ENCODE measurements around the gene LCN2.
"Not testable (repeated sequence)": the region's sequence is repeated elsewhere in the genome, so short reads cannot be mapped to it uniquely, and the experiment has no call there.

DNA sequence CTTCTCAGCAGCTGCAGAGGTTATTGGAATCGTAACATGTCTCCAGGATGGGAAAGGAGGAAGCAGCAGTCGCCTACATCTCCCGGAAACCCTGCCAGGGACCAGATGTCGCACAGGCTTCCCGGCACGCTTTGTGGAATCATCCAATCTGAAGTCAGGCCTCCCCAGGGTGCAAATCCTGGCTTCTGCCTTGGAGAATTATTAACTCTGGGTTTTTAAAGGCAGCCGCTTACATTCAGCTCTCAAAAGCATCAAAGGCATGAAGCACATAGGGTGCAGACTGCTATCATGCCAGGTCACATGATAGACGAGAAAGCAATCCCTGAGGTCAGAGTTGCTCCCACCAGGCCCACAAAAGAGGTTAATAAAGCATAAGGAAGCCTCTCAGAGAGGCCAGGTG, 17.1 kb upstream of the LCN2 start:
- TF ChIP-seq, protein P1, sequence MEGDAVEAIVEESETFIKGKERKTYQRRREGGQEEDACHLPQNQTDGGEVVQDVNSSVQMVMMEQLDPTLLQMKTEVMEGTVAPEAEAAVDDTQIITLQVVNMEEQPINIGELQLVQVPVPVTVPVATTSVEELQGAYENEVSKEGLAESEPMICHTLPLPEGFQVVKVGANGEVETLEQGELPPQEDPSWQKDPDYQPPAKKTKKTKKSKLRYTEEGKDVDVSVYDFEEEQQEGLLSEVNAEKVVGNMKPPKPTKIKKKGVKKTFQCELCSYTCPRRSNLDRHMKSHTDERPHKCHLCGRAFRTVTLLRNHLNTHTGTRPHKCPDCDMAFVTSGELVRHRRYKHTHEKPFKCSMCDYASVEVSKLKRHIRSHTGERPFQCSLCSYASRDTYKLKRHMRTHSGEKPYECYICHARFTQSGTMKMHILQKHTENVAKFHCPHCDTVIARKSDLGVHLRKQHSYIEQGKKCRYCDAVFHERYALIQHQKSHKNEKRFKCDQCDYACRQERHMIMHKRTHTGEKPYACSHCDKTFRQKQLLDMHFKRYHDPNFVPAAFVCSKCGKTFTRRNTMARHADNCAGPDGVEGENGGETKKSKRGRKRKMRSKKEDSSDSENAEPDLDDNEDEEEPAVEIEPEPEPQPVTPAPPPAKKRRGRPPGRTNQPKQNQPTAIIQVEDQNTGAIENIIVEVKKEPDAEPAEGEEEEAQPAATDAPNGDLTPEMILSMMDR (IDR thresholded peaks at IDR 0.05), result not testable (repeated sequence)
- TF ChIP-seq POLR2A (IDR thresholded peaks at IDR 0.05), result not testable (repeated sequence)
